HuH-7.5 (cell line): Measurements from ENCODE around the gene LINGO3.

Experiments used
- DNase-seq: peaks from one replicate; pipeline ENCODE4 v3.0.0; 2011; ENCODE audit warnings: low spot score

Gene LINGO3

GRCh38 chr19:2266183-2266993, 41.6 kb downstream of the LINGO3 start:
- DNase-seq, result no peak

- no peak for DNase-seq
Observed at GRCh38 chr19:2261438-2262172, 46.3 kb downstream of the LINGO3 start.

- no peak for DNase-seq
Observed at GRCh38 chr19:2260341-2260805, 47.6 kb downstream of the LINGO3 start.

GRCh38 chr19:2259336-2259735, 48.6 kb downstream of the LINGO3 start:
- DNase-seq, result no peak
